ENCODE results near the gene KCNJ18. TPM values are rescaled to one million over a fixed set of nuclear protein-coding genes. Genes with fewer than 3 reads are reported as not detected.
A peak's percentile ranks its signal among the peaks of the same experiment; 100 is the strongest.
"Not testable (repeated sequence)": the region's sequence is repeated elsewhere in the genome, so short reads cannot be mapped to it uniquely, and the experiment has no call there.

The KCNJ18 gene
- total RNA-seq, result not detected
- long read RNA-seq, result 0 reads

- H3K9me3 ChIP-seq; H3K36me3 ChIP-seq; H3K27ac ChIP-seq; DNase-seq; H3K4me1 ChIP-seq; ATAC-seq; H3K27me3 ChIP-seq; H3K4me3 ChIP-seq; intact Hi-C loops (cut with DNase I): not testable (repeated sequence)
These were observed at the start of gene KCNJ18 for GRCh38 chr17:21691883-21692703. TSS of gene KCNJ18 (plus strand) at chr17:21692523. CDS start at chr17:21702787, 10,264 bp downstream.

GRCh38 chr17:21648125-21648524 lies 44.2 kb upstream of the KCNJ18 start:
- DNase-seq; ATAC-seq; H3K27me3 ChIP-seq; H3K9me3 ChIP-seq; H3K36me3 ChIP-seq; intact Hi-C loops (cut with DNase I); H3K27ac ChIP-seq; H3K4me3 ChIP-seq; H3K4me1 ChIP-seq: not testable (repeated sequence)

GRCh38 chr17:21650043-21650442 lies 42.3 kb upstream of the KCNJ18 start:
- H3K9me3 ChIP-seq; ATAC-seq; H3K4me3 ChIP-seq; H3K36me3 ChIP-seq; intact Hi-C loops (cut with DNase I); DNase-seq; H3K27ac ChIP-seq; H3K4me1 ChIP-seq; H3K27me3 ChIP-seq: not testable (repeated sequence)

- H3K9me3 ChIP-seq; H3K4me3 ChIP-seq; H3K27me3 ChIP-seq; H3K36me3 ChIP-seq; intact Hi-C loops (cut with DNase I); H3K27ac ChIP-seq; H3K4me1 ChIP-seq; ATAC-seq; DNase-seq: not testable (repeated sequence)
These were observed 40.3 kb upstream of the KCNJ18 start for GRCh38 chr17:21652049-21652448.

GRCh38 chr17:21653211-21653610 lies 39.1 kb upstream of the KCNJ18 start:
- H3K4me3 ChIP-seq; intact Hi-C loops (cut with DNase I); H3K27ac ChIP-seq; H3K9me3 ChIP-seq; H3K4me1 ChIP-seq; H3K27me3 ChIP-seq; H3K36me3 ChIP-seq; DNase-seq; ATAC-seq: not testable (repeated sequence)

GRCh38 chr17:21656518-21657309 lies 35.6 kb upstream of the KCNJ18 start:
- intact Hi-C loops (cut with DNase I); ATAC-seq; H3K27me3 ChIP-seq; H3K36me3 ChIP-seq; H3K9me3 ChIP-seq; DNase-seq; H3K27ac ChIP-seq; H3K4me3 ChIP-seq; H3K4me1 ChIP-seq: not testable (repeated sequence)

GRCh38 chr17:21659635-21660034 lies 32.7 kb upstream of the KCNJ18 start:
- H3K9me3 ChIP-seq; H3K4me1 ChIP-seq; H3K36me3 ChIP-seq; H3K27ac ChIP-seq; H3K4me3 ChIP-seq; intact Hi-C loops (cut with DNase I); DNase-seq; ATAC-seq; H3K27me3 ChIP-seq: not testable (repeated sequence)

GRCh38 chr17:21661455-21661854 lies 30.9 kb upstream of the KCNJ18 start:
- H3K27me3 ChIP-seq; H3K36me3 ChIP-seq; DNase-seq; H3K4me1 ChIP-seq; H3K9me3 ChIP-seq; ATAC-seq; intact Hi-C loops (cut with DNase I); H3K27ac ChIP-seq; H3K4me3 ChIP-seq: not testable (repeated sequence)

GRCh38 chr17:21663166-21663565 lies 29.2 kb upstream of the KCNJ18 start:
- H3K4me1 ChIP-seq; H3K9me3 ChIP-seq; H3K27me3 ChIP-seq; H3K36me3 ChIP-seq; intact Hi-C loops (cut with DNase I); ATAC-seq; DNase-seq; H3K27ac ChIP-seq; H3K4me3 ChIP-seq: not testable (repeated sequence)

GRCh38 chr17:21663614-21664474 lies 28.5 kb upstream of the KCNJ18 start:
- H3K9me3 ChIP-seq; H3K27me3 ChIP-seq; DNase-seq; intact Hi-C loops (cut with DNase I); H3K4me3 ChIP-seq; H3K36me3 ChIP-seq; H3K27ac ChIP-seq; H3K4me1 ChIP-seq: not testable (repeated sequence)
- peak; percentile 57 for ATAC-seq

GRCh38 chr17:21665171-21665570 lies 27.2 kb upstream of the KCNJ18 start:
- H3K27me3 ChIP-seq; H3K27ac ChIP-seq; DNase-seq; H3K36me3 ChIP-seq; intact Hi-C loops (cut with DNase I); H3K9me3 ChIP-seq; ATAC-seq; H3K4me3 ChIP-seq; H3K4me1 ChIP-seq: not testable (repeated sequence)

- DNase-seq; H3K4me1 ChIP-seq; H3K36me3 ChIP-seq; H3K4me3 ChIP-seq; H3K27ac ChIP-seq; ATAC-seq; H3K9me3 ChIP-seq; intact Hi-C loops (cut with DNase I); H3K27me3 ChIP-seq: not testable (repeated sequence)
These were observed 26.3 kb upstream of the KCNJ18 start for GRCh38 chr17:21665935-21666493.

- intact Hi-C loops (cut with DNase I); H3K27ac ChIP-seq; H3K36me3 ChIP-seq; ATAC-seq; H3K9me3 ChIP-seq; H3K27me3 ChIP-seq; H3K4me3 ChIP-seq; DNase-seq; H3K4me1 ChIP-seq: not testable (repeated sequence)
These were observed 25.5 kb upstream of the KCNJ18 start for GRCh38 chr17:21666711-21667412.

Data from upper lobe of right lung (tissue), 1 donor.